Measurements from ENCODE around the gene TAF1C. TPM values are rescaled to one million over a fixed set of nuclear protein-coding genes. Genes with fewer than 3 reads are reported as not detected.

The TAF1C gene
- total and polyA plus RNA-seq, 2 experiments from 2014 or later, result 37.2 to 57.4 TPM

GRCh38 chr16:84180519-84181140, 6.2 kb downstream of the TAF1C start:
- Mint-ChIP-seq H3K27ac (no peak overlapping the region), H3K9me3 (no peaks in the 10 kb centered on the region), H3K4me3 (no peak overlapping the region), H3K36me3 (ENCODE audit: low read depth) (peaks cover 49% of the 10 kb centered on the region), H3K4me1 (peaks cover 7% of the 10 kb centered on the region; the same call in 2 of the 3 replicates), H3K27me3 (ENCODE audit: insufficient read depth, low read depth, poor library complexity) (peaks cover 7% of the 10 kb centered on the region)
- H3F3A ChIP-seq (replicated peaks; ENCODE audit: low read depth), result no peaks in the 10 kb centered on the region
- no peak overlapping the region for H2AFZ ChIP-seq
- TF ChIP-seq ZNF331 (CRISPR knock-in tag; IDR thresholded peaks at IDR 0.05; ENCODE audit: low read depth) (no peak), NANOG (IDR thresholded peaks at IDR 0.05; ENCODE audit: borderline replicate concordance) (no peak), JUNB (IDR thresholded peaks at IDR 0.05; ENCODE audit: unreplicated experiment) (no peak), REST (IDR thresholded peaks at IDR 0.05; ENCODE audit: unreplicated experiment) (no peak), ZNF114 (CRISPR knock-in tag; IDR thresholded peaks at IDR 0.05) (no peak), EZH2phosphoT487 (IDR thresholded peaks at IDR 0.05; ENCODE audit: unreplicated experiment) (no peak), STAT1 (IDR thresholded peaks at IDR 0.05; ENCODE audit: unreplicated experiment) (no peak)
- H3K27ac ChIP-seq (ENCODE audit: low read depth), result no peak overlapping the region
- no peaks in the 10 kb centered on the region; the same call in 1 of the 2 replicates for H3K36me3 ChIP-seq (ENCODE audit: insufficient read depth)
- H3K9me2 ChIP-seq (ENCODE audit: insufficient read depth), result no peaks in the 10 kb centered on the region
- no peaks in the 10 kb centered on the region for H3K27me3 ChIP-seq (ENCODE audit: insufficient read depth)
- H3K79me2 ChIP-seq (replicated peaks; ENCODE audit: insufficient read depth), result peaks cover 19% of the 10 kb centered on the region
- DNase-seq (ENCODE audit: low spot score), result no peak
- no peak overlapping the region for H3K4me3 ChIP-seq
- H3K4me1 ChIP-seq (ENCODE audit: insufficient read depth), result 0 out of 2 replicates have a peak, but pooled peaks cover under 1% of the 10 kb centered on the region
- 0 out of 2 replicates have a peak, but pooled peaks cover 4% of the 10 kb centered on the region for H4K20me1 ChIP-seq (replicated peaks; ENCODE audit: insufficient read depth)
- ATAC-seq, result no peak
- H3K4me2 ChIP-seq, result no peak overlapping the region

- Mint-ChIP-seq H3K4me3 (no peak overlapping the region), H3K27me3 (ENCODE audit: insufficient read depth, low read depth, poor library complexity) (peaks cover 11% of the 10 kb centered on the region), H3K36me3 (ENCODE audit: low read depth) (peaks cover 42% of the 10 kb centered on the region), H3K4me1 (0 out of 3 replicates have a peak, but pooled peaks cover under 1% of the 10 kb centered on the region), H3K27ac (no peak overlapping the region), H3K9me3 (no peaks in the 10 kb centered on the region)
- no peak for ATAC-seq
- H3K36me3 ChIP-seq (ENCODE audit: insufficient read depth), result no peaks in the 10 kb centered on the region; the same call in 1 of the 2 replicates
- no peak overlapping the region for H3K4me2 ChIP-seq
- no peaks in the 10 kb centered on the region for H3F3A ChIP-seq (replicated peaks; ENCODE audit: low read depth)
- no peak overlapping the region for H2AFZ ChIP-seq
- H3K79me2 ChIP-seq (replicated peaks; ENCODE audit: insufficient read depth), result peaks cover 11% of the 10 kb centered on the region
- no peak for DNase-seq (ENCODE audit: low spot score)
- no peaks in the 10 kb centered on the region for H3K27me3 ChIP-seq (ENCODE audit: insufficient read depth)
- H3K9me2 ChIP-seq (ENCODE audit: insufficient read depth), result no peaks in the 10 kb centered on the region
- no peak overlapping the region for H3K27ac ChIP-seq (ENCODE audit: low read depth)
- no peaks in the 10 kb centered on the region for H4K20me1 ChIP-seq (replicated peaks; ENCODE audit: insufficient read depth)
- H3K4me1 ChIP-seq (ENCODE audit: insufficient read depth), result no peaks in the 10 kb centered on the region
- no peak overlapping the region for H3K4me3 ChIP-seq
- TF ChIP-seq ZNF462 (CRISPR knock-in tag; IDR thresholded peaks at IDR 0.05) (no peak), EZH2phosphoT487 (IDR thresholded peaks at IDR 0.05; ENCODE audit: unreplicated experiment) (no peak), NANOG (IDR thresholded peaks at IDR 0.05; ENCODE audit: borderline replicate concordance) (no peak)
Observed at GRCh38 chr16:84179612-84180320, 7.1 kb downstream of the TAF1C start.

Data from GM23338 (cell line).